ENCODE measurements around the gene PNPLA8.
A peak's percentile ranks its signal among the peaks of the same experiment; 100 is the strongest.

The PNPLA8 gene

GRCh38 chr7:108529341-108529740, 3.4 kb upstream of the PNPLA8 start:
- TF ChIP-seq CREB1 (IDR thresholded peaks at IDR 0.05; ENCODE audit: low read depth) (no peak), EP300 (IDR thresholded peaks at IDR 0.05; ENCODE audit: borderline replicate concordance) (no peak), MAX (IDR thresholded peaks at IDR 0.05) (no peak)

GRCh38 chr7:108528183-108528712, 2.3 kb upstream of the PNPLA8 start:
- peak; percentile 56; the same call in 1 of the 2 replicates for TF ChIP-seq TCF12 (IDR thresholded peaks at IDR 0.05; ENCODE audit: low read depth)
- no peak for TF ChIP-seq USF1 (IDR thresholded peaks at IDR 0.05)
- TF ChIP-seq MAX (IDR thresholded peaks at IDR 0.05): no peak
- no peak for TF ChIP-seq ZBTB7A (IDR thresholded peaks at IDR 0.05; ENCODE audit: low read depth)
- peak; percentile 78 for TF ChIP-seq NFIC (IDR thresholded peaks at IDR 0.05)
- no peak for TF ChIP-seq REST (IDR thresholded peaks at IDR 0.05; ENCODE audit: low read depth)
- no peak for TF ChIP-seq EGR1 (IDR thresholded peaks at IDR 0.05)
- no peak for TF ChIP-seq CEBPB (IDR thresholded peaks at IDR 0.05)
- TF ChIP-seq YY1 (IDR thresholded peaks at IDR 0.05; ENCODE audit: low read depth): no peak
- TF ChIP-seq TAF1 (IDR thresholded peaks at IDR 0.05; ENCODE audit: low read depth): no peak
- no peak for TF ChIP-seq CREB1 (IDR thresholded peaks at IDR 0.05; ENCODE audit: low read depth)
- TF ChIP-seq TEAD4 (IDR thresholded peaks at IDR 0.05): peak; percentile 13; the same call in 1 of the 2 replicates
- TF ChIP-seq FOXM1 (IDR thresholded peaks at IDR 0.05; ENCODE audit: borderline replicate concordance, low read depth): no peak
- peak; percentile 87 for TF ChIP-seq EP300 (IDR thresholded peaks at IDR 0.05; ENCODE audit: borderline replicate concordance)
- no peak for TF ChIP-seq RAD21 (IDR thresholded peaks at IDR 0.05; ENCODE audit: low read depth)

- TF ChIP-seq ZBTB7A (IDR thresholded peaks at IDR 0.05; ENCODE audit: low read depth) (no peak), TCF12 (IDR thresholded peaks at IDR 0.05; ENCODE audit: low read depth) (no peak)
These were observed 758 bp upstream of the PNPLA8 start for GRCh38 chr7:108526768-108527017.

- TF ChIP-seq RAD21 (IDR thresholded peaks at IDR 0.05; ENCODE audit: low read depth): no peak
- TF ChIP-seq YY1 (IDR thresholded peaks at IDR 0.05; ENCODE audit: low read depth): no peak
- no peak for TF ChIP-seq USF1 (IDR thresholded peaks at IDR 0.05)
- no peak for TF ChIP-seq EGR1 (IDR thresholded peaks at IDR 0.05)
- TF ChIP-seq ZBTB7A (IDR thresholded peaks at IDR 0.05; ENCODE audit: low read depth): no peak
- no peak for TF ChIP-seq FOXM1 (IDR thresholded peaks at IDR 0.05; ENCODE audit: borderline replicate concordance, low read depth)
- TF ChIP-seq TEAD4 (IDR thresholded peaks at IDR 0.05): no peak
- no peak for TF ChIP-seq TCF12 (IDR thresholded peaks at IDR 0.05; ENCODE audit: low read depth)
- no peak; the same call in 1 of the 2 replicates for TF ChIP-seq TAF1 (IDR thresholded peaks at IDR 0.05; ENCODE audit: low read depth)
- TF ChIP-seq MAX (IDR thresholded peaks at IDR 0.05): no peak
- TF ChIP-seq CREB1 (IDR thresholded peaks at IDR 0.05; ENCODE audit: low read depth): no peak
- no peak for TF ChIP-seq NFIC (IDR thresholded peaks at IDR 0.05)
- TF ChIP-seq CEBPB (IDR thresholded peaks at IDR 0.05): no peak
- no peak for TF ChIP-seq EP300 (IDR thresholded peaks at IDR 0.05; ENCODE audit: borderline replicate concordance)
- no peak for TF ChIP-seq REST (IDR thresholded peaks at IDR 0.05; ENCODE audit: low read depth)
These were observed 479 bp downstream of the PNPLA8 start for GRCh38 chr7:108525327-108525984.

GRCh38 chr7:108522780-108523179, 3.2 kb downstream of the PNPLA8 start:
- TF ChIP-seq USF1 (IDR thresholded peaks at IDR 0.05) (no peak), YY1 (IDR thresholded peaks at IDR 0.05; ENCODE audit: low read depth) (no peak), EP300 (IDR thresholded peaks at IDR 0.05; ENCODE audit: borderline replicate concordance) (no peak), TCF12 (IDR thresholded peaks at IDR 0.05; ENCODE audit: low read depth) (no peak), MAX (IDR thresholded peaks at IDR 0.05) (no peak), FOXM1 (IDR thresholded peaks at IDR 0.05; ENCODE audit: borderline replicate concordance, low read depth) (no peak), NFIC (IDR thresholded peaks at IDR 0.05) (no peak)

Measured in Ishikawa (cell line).